GM19239 (cell line): Measurements from ENCODE around the gene KRT82.
A peak's percentile ranks its signal among the peaks of the same experiment; 100 is the strongest.

Experiments used
- DNase-seq: peaks from one replicate; pipeline ENCODE4 v3.0.0; 2011; ENCODE audit warnings: low spot score; ENCODE audit not compliant: insufficient read length
- FAIRE-seq: peaks from 2 replicates; lab custom pipeline; 2011; peaks lifted over from hg19 to GRCh38; lab: Jason Lieb, UNC

The KRT82 gene

GRCh38 chr12:52364901-52365489 is 41.1 kb downstream of the KRT82 start:
- no peak for FAIRE-seq
- DNase-seq: no peak

- DNase-seq (no peak), FAIRE-seq (no peak)
Observed at GRCh38 chr12:52364061-52364460, 42.1 kb downstream of the KRT82 start.

- FAIRE-seq: no peak
- DNase-seq: no peak
Observed at GRCh38 chr12:52363111-52363679, 42.9 kb downstream of the KRT82 start.

GRCh38 chr12:52362118-52362726 is 43.9 kb downstream of the KRT82 start:
- FAIRE-seq (no peak), DNase-seq (no peak)

DNA sequence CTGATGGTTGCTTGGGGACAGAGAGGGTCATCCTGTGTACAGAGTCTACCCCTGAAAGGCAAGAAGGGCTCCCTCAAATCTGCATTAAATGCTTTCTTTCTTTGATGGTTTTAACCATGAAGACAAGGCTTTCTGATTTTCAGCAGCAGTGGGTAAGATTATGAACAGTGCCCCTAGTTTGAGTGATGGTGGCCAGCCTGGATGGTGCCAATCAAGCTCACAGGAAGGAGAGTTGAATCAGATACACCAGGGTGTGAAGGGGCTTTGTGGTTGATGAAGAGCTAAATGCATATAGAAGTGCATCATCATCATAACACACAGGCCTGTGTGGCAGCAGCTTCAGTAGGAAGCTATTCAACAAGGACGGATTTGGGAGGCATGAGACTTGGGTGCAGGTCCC is 44.6 kb downstream of the KRT82 start:
- FAIRE-seq (no peak), DNase-seq (no peak)

- DNase-seq (no peak), FAIRE-seq (no peak)
Observed at GRCh38 chr12:52360663-52361271, 45.4 kb downstream of the KRT82 start.

- DNase-seq (no peak), FAIRE-seq (no peak)
Observed at GRCh38 chr12:52360106-52360662, 46.0 kb downstream of the KRT82 start.

- no peak for DNase-seq
- no peak for FAIRE-seq
Observed at GRCh38 chr12:52359621-52360061, 46.5 kb downstream of the KRT82 start.

DNA sequence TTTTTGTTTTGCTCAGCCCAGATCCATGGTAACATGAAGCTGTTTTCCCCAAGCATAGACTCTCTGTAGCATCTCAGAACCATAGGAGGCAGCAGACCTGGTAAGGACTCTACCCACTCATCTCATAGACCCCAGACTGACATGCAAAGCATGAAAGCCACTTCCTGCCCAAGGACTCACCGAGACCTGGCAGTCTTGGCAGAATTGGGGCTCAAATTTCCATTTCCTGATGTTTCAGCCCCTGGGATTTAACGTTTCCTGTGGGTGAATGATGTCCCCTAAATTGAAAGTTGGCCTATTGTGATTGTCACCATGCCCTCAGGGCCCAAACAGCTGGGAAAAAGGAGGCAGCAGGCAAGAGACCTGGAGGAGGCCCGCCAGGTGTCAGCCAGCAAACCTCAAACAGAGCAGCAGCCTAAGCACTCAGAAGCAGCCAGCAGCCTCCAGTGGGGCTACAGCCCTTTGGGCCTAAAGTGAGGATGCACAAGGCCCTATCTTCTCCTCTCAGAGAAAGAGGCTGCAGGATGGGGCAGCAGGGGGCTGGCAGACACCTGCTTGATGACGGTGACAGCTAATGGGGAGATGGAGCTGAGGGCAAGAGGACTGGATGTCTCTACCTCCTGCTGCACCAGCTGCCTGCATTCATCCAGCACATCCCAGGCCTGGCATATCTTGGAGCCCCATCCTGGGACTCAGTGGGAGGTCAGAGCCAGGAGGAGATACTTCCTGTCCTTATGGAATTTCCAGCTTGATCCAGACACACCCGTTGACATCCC is 47.4 kb downstream of the KRT82 start:
- peak; percentile 86 for FAIRE-seq
- peak; percentile 92 for DNase-seq

DNA sequence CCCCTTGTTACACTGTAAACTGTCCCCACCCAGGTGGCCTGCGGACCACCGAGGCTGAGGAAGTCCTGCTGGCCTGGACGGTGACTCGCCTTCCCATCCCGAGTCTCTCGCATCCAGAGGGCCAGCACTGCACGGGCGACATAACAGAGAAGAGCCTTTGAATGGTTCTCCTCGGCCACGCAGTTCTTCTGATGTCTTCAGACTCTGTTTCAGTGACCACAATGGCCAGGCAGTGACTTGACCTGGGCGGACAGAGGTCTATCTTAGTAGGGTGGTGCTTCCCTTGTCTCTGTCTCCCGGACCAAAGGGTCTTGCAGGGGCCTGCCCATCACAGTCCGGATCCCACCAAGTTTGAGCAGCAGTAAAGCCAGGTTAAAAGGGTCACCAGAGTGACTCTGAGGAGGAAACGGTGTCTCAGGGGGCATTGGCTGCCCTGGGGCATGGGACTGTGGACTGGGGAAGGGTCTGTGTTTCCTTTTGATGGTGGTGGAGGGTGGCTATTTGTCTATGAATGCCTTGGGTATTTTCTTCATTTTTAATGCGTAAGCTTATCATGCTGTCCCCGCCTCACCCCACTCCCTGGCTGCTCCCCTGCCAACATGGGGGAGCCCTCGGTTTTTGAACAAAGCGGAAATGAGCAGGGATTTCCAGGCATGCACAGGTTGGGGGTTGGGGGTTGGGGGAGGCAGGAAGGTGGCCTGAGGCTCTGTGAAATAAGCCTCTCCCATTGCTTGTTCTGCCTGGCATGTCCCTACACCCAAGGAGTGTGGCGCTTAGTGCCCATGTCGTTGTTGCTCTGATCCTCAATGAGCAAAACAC is 49.2 kb downstream of the KRT82 start:
- DNase-seq (no peak), FAIRE-seq (no peak)

- DNase-seq (no peak), FAIRE-seq (no peak)
Observed at GRCh38 chr12:52356031-52356761, 49.9 kb downstream of the KRT82 start.

GRCh38 chr12:52355176-52355575 is 51.0 kb downstream of the KRT82 start:
- FAIRE-seq (no peak), DNase-seq (no peak)

DNA sequence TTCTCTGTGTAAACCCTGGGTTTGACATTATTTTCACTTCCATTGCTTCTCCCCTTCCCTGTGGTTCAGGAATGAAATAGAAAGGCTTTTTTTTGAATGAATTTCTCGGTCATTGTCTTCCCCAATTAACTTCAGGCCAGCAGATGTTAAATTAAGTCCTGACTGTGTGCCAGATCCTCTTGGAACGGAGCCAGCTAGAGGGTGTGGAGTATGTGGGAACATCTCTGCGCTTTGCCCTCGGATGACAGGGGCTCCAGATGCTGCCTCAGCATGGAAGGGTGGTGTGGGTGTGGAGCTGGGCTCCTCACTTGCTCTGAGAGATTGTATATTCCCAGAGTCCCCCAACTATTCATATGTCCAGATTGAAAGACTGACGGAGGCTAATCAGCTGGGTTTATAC is 51.9 kb downstream of the KRT82 start:
- DNase-seq: no peak
- FAIRE-seq: no peak

DNA sequence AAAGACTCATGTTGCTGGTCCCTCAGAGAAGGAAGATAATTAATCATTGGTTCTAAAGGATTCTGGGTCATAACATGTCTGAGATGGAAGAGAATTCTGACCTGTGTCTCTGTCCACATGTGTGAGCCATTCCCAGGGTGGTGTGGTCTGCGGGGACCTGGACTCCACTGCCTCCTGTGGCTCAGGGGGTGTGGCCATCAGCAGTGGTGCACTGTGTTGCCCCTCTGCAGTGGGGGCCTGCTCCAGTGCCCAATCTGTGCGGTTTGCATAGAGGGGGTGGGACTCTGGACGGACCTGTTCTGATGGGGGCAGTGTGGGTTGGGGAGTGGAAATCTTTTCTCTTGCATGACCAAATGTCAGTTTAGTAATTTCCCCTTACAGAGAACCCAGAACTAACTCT is 52.4 kb downstream of the KRT82 start:
- DNase-seq (no peak), FAIRE-seq (no peak)

DNA sequence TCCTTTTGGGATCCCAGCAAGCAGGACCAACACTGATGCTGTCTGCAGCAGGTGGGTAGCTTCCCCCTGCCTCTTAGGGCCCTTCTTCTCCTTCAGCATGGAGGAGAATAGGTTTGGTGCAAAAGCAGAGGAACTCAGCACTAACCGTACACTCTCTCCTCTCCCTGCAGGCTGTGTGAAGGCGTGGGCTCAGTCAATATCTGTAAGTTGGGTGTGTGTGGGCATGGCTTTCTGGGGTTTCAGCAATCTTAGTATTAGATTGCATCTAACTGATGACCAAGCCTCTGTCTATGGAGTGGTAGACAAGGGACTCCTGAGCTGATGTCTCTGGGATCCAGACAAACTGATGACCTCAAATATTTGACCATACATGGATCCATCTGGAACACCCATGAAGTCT is 53.2 kb downstream of the KRT82 start:
- no peak for FAIRE-seq
- no peak for DNase-seq

- FAIRE-seq (no peak), DNase-seq (no peak)
Observed at GRCh38 chr12:52351196-52352059, 54.7 kb downstream of the KRT82 start.

- DNase-seq: no peak
Observed at GRCh38 chr12:52350786-52351185, 55.3 kb downstream of the KRT82 start.

DNA sequence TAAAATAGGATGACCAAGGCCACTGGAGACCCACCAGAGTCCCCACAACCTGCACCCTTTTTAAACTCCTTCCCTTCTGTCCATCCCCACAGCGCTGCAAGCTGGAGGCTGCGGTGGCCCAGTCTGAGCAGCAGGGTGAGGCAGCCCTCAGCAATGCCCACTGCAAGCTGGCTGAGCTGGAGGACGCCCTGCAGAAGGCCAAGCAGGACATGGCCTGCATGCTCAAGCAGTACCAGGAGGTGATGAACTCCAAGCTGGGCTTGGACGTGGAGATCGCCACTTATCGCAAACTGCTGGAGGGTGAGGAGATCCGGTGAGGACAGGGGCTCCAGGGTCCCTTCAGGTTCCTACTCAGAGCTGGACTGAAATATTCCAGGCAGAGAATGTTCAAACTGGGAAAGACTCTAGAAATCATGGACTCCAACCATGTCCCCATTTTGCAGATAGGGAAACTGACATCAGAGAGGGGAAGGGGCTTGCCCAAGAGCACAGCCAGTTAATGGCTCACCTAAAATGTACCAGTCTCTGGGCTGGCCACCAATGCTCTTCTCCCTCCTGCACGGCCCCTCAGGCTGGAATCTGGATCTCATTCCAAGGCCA is 56.0 kb downstream of the KRT82 start:
- FAIRE-seq (no peak), DNase-seq (no peak)

More at GRCh38 chr12:52350786-52351185, 55.3 kb downstream of the KRT82 start:
- FAIRE-seq: no peak
